T-helper 9 cell (primary cell): ENCODE measurements around the gene RNF40.

Experiments used
- DNase-seq: peaks from one replicate; pipeline ENCODE4 v3.0.0-alpha.2; 2020

RNF40 gene

DNA sequence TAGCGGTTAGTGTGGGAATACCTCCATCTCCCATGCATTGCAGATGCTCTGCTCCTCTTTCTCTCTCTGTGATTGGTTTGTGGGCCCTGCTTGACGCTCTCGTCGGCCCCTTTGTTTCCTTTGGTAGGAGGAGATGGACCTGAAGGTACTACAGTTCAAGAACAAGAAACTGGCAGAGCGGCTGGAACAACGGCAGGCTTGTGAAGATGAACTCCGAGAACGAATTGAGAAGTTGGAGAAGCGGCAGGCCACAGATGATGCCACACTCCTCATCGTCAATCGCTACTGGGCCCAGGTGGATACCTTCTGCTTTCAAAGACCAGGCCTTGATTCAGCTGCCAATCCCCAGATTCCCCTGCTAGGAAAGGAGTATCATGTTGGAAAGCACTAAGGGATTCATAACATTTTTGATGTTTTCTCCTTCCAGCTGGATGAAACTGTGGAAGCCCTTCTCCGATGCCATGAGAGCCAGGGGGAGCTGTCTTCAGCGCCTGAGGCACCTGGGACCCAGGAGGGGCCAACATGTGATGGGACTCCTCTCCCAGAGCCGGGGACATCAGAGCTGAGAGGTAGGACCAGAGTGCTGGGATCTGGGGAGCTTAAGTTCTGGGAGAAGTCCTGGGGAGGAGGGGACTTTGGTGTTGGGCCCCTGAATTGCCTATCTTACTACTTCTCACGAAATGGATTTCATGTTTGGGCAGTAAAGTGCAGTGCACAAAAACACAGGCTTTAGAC lies 1.0 kb downstream of the RNF40 start:
- no peak for DNase-seq

DNA sequence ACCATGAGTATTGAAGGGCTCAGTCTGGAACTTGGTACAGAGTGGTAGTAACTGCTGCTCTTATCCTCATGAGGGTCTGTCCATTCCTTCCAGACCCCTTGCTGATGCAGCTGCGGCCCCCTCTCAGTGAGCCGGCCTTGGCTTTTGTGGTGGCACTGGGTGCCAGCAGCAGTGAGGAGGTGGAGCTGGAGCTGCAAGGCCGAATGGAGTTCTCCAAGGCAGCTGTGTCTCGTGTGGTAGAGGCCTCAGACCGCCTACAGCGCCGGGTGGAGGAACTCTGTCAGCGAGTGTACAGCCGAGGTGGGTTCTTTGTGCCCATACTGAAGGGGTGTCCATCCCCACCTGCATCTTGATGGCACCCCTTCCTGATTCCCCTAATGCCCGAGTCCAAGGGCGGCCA lies 2.0 kb downstream of the RNF40 start:
- no peak for DNase-seq

DNA sequence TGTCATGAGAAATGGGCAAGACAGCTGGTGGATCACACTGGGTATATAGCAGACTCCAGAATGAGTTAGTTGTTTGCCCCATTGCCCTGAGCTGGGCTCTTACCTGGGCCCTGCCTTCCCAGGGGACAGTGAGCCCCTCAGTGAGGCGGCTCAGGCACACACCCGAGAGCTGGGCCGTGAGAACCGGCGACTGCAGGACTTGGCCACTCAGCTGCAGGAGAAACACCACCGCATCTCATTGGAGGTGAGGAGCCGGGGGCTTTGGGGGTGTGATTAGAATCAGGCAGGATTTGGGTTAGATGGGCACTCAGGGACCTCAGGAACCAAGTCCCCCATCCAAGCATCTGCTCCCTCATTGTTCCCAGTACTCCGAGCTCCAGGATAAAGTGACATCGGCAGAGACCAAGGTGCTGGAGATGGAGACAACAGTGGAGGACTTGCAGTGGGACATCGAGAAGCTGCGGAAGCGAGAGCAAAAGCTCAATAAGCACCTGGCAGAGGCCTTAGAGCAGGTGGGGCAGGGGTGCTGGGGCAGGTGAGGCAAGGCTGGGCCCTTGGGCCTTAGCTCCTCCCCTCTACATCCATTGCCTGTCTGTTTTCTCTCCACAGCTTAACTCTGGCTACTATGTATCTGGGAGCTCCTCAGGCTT lies 2.8 kb downstream of the RNF40 start:
- no peak for DNase-seq

DNA sequence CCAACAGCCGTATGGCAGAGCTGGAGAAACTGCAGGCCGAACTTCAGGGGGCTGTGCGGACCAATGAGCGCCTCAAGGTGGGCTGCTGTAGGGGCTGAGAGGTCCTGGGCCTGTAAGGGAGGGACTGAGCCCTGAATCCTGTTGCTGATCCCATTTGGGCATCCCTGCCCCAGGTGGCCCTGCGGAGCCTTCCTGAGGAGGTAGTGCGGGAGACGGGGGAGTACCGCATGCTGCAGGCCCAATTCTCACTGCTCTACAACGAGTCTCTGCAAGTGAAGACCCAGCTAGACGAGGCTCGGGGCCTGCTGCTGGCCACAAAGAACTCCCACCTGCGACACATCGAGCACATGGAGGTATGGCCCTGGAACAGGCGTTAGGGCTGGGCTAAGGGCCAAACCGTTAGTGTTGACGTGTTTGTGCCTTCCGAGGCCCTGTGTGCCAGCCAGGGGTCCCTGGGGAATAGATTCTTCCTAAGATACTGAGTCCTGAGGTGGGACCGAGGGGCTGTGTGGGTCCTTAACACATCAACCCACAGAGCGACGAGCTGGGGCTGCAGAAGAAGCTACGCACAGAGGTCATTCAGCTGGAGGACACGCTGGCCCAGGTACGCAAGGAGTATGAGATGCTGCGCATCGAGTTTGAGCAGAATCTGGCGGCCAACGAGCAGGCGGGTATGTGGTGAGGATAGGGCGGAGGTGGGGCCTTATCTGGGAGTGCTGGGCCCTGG lies 4.2 kb downstream of the RNF40 start:
- no peak for DNase-seq

DNA sequence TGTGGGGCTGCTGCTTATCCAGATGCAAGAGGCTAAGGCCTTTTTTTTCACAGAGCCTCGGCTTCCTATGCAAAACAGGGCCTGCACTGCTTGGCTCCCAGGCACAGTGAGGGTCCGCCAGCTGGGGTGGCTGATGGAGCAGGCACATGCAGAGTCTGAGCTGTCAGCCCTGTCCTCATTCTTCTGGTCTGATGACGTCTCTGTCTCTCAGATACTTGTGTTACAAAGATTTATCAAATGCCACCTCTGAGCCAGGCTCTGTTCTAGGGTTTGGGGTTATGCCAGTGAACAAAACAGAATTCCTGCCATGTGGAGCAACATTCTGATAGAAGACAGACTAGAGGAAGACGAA lies 4.8 kb downstream of the RNF40 start:
- DNase-seq, result no peak

DNA sequence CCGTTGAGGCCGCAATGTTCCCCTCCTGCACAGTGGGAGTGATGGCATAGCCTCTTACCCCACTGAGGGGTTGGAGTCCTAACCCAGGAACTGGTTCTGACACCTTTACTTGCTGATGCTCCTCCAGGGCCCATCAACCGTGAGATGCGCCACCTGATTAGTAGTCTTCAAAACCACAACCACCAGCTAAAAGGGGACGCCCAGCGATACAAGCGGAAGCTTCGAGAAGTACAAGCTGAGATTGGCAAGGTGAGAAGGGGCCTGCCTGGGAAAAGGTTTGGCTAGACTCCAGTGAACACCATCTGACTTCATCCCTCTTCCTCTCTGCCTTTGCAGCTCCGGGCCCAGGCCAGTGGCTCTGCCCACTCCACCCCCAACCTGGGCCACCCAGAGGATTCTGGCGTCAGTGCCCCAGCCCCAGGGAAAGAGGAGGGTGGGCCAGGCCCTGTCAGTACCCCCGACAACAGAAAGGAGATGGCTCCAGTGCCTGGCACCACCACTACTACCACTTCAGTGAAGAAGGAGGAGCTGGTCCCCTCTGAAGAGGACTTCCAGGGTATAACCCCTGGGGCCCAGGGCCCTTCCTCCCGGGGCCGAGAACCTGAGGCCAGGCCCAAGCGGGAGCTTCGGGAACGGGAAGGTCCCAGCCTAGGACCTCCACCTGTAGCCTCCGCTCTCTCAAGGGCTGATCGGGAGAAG lies 5.8 kb downstream of the RNF40 start:
- DNase-seq, result no peak

DNA sequence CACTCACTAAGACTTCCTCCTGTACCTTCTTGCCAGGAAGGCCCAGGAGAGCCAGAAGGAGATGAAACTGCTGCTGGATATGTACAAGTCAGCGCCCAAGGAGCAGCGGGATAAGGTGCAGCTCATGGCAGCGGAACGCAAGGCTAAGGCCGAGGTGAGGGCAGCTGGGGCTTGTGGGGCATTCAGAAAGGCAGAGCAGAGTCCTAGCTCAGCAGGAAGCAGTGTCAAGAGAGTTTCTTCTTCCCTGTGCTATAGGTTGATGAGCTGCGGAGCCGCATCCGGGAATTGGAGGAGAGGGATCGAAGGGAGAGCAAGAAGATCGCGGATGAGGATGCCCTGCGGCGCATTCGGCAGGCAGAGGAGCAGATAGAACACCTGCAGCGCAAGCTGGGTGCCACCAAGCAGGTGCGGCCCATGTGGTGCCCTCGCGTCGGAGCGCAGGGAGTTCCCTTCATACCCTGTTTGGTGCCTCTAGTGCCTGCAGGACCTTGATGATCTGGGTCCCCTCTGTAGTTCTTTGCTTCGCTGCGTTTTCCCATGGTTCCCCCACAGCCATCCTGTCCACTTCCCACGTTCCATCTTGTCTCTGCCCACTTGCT lies 6.6 kb downstream of the RNF40 start:
- no peak for DNase-seq

DNA sequence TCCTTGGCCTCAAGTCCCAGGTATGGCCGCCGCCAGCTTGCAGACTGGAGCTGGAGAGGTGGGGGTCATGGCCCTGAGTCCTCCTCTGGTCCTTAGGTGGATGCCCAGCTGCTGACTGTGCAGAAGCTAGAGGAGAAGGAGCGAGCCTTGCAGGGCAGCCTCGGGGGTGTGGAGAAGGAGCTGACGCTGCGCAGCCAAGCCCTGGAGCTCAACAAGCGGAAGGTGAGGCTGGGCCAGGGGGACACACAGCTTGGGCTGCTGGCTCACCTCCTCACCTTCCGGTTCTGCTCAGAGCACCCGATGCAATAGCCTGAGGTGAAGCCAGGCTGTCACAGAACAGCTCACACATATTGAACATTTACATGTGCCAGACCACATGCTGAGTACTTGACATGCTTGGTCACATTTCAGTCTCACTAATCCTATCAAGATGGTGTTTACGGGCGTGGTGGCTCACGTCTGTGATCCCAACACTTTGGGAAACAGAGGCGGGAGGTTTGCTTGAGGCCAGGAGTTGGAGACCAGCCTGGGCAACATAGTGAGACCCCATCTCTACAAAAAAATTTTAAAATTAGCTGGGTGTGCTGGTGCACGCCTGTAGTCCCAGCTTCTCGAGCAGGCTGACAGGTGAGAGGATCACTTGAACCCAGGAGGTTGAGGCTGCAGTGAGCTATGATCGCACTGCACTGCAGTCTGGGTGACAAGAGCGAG lies 7.4 kb downstream of the RNF40 start:
- DNase-seq, result no peak

DNA sequence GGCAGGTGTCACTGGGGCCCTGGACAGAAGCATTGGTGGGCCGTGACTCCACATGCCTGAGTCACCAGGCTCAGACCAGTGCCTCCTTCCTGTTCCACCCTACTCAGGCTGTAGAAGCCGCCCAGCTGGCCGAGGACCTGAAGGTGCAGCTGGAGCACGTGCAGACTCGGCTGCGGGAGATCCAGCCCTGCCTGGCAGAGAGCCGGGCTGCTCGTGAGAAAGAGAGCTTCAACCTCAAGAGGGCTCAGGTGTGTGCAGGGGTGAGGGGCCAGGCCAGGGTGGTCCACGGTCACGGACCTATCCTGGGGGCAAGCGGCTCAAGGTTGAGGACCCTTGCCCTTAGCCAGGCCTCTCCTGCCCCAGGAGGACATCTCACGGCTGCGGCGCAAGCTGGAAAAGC lies 9.6 kb downstream of the RNF40 start:
- DNase-seq, result no peak

DNA sequence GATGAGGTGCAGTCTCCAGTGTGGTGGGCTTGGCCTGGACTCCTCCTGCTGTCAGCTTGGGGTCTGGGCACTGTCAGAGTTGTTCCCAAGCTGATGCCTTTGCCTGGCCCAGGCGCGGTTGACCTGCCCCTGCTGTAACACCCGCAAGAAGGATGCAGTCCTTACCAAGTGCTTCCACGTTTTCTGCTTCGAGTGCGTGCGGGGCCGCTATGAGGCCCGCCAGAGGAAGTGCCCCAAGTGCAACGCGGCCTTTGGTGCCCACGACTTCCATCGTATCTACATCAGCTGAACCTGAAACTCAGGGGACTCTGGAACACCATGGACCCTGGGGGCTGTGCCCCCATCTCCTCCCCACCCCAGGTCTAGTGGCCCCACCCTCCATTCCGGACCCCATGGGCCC lies 11.7 kb downstream of the RNF40 start:
- DNase-seq, result no peak

DNA sequence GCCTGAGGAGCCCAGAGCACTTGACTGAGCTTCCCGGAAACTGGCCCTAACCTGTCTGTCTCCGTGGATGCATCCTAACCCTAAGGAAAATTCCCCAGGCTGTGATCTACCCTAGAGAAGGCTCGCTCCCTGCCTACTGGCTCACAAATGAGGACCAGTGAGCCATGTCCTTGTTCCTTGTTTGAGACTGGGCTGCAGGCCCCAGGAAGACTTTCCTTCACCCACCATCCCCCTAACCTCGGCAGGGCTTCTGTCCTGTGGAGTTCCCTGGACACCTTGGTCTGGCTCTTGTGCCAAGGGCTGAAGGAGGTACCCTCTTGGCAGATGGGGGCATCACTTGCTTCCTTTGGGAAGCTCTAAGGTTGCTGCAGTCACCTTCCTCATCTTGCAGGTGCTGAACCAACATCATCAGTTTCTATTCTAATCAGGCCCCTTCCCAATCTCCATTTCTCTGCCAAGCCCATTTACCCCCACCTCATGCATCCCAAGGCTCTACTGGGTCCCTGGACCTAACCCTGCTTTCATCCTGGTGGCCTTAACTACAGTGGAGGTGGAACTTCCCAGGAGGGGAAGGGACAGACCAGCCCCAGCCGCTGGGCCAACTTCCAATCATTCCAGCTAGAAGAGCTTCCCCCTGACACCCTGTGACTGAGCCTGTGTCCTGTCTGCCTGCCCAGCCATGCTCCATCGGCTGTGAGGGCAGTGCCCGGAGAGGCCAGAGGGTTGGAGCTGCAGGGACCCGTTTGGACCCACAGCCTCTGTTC lies 12.4 kb downstream of the RNF40 start:
- no peak for DNase-seq

DNA sequence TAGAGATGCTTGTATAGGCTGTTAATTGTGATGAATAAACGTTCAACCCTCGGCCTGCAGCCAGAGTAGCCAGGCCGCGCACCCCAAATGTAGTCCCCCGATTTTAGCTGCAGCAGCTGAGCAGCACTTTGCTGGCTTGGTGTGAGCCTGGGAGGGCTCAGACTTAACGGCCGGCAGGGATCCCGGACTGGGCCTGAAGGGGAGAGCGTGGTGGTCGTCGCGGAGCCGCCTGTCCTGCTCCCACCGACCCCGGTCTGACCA lies 12.9 kb downstream of the RNF40 start:
- no peak for DNase-seq

DNA sequence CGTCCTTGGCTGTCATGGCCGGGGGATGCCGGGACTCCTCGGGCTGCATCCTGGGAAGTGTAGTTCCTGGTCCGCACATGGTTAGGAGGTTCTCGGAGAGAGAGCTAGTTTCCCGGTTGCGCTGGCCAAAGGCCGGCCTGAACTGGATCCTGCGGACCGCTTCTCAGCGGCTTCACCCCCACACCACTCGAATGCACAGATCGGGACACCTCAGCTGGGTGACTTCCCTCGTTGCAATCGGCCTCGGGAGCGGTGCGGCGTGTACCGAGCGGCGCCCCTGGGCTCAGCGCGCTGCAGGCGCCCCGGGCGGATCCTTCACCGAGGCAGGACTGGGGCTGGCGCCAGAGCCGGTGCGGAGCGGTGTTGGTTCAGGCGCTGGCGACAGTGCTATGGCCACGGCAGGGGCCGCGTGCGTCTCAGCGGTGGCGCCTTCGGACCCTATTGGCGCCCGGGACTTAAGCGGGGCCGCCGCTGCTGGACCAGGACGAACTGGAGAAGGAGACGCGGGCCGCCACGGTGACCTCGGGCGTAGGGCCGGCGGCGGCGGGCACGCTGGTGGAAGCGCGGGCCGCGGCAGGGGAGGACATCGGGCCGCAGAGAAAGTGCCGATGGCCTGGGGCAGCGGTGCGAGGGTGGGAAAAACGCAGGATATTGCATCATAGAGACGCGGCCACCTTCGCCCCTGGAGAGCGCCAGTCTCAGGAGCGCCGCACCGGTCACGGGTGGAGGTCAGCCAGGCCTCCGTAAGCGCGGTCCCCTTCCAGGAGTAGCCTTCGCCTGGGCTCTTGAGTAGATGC lies 13.5 kb downstream of the RNF40 start:
- peak; percentile 31 for DNase-seq

DNA sequence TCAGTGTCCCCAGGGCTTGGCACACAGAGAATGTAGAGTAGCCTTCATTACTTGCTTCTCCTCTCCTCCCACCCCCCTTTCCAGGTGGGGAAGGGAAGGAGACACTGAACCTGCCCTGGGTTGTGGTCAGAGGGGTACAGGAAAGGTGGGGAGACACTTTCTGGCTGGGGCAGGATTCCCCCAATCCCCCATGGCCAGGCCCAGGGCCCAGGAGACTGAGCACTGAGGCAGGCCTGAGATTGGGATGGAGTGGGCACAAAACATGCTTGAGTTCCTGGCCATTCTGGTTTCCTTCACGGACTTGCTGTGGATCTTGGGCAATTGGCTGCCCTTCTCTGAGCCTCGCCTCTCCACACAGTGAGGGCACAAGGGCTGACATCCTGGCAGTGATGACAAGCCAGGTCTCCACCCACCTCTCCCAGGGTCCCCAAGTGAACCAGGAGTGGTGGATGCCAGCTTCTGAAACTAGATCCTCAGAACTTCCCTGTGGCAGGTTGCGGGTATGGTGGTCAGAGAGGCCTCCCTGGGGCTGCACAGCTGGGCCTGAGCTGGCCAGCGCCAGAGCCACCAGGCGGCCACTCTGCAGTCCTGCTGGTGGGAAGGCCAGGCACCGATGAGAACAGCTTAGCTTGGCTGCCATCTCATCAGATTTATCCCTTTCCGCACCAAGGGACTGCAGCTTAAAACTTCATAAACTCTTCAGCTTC lies 15.6 kb downstream of the RNF40 start:
- DNase-seq, result no peak

DNA sequence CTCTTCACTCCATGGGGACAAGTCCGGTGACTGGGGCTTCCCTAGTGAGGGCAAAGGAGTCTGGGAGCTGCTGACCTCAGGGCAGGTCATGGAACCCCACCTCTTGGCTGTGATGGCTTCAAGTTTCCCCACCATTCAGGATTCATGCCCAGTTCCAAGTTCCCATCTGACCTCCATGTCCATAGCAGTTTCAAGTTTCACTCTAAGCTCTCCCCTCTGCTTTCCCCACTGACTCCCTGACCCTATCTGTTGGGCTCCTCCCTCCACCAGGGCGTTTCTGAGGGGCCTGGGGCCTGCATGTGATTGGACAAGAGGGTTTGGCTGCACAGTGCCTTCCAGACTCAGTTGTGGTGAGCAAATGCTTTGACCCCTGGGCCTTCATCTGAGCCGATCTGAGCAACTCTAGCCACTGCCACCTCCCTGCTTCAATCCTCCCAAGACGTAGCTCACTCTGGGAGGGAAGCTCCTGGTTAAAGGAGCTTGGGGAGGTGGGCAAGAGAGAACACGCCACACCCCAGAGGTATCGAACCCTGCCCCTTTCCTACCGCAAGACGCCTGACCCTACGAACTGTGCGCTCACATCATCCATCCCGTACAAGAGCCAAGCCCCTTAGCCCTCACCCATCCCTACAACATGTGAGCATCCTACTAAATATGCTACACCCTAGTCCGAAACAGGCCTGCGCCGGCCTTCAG lies 16.6 kb downstream of the RNF40 start:
- DNase-seq, result no peak

DNA sequence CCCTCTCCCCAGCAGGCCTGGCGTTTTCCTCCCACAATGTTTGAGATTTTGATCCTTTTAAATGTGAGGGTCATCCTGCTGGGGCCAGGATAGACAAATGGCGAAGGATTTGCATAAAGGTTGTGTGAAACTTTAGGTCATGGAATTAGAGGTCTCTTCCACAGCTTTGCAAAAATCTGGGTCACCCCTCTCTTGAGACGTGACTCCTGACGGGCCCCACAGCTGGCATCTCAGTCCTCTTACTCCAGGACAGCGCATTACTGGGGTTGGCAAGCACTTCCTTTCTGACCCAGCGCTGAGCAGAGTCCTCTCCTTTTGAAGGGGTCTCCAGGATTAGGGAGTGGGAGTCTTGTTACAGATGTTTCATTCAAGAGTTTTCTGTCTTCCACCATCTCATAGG lies 17.5 kb downstream of the RNF40 start:
- no peak for DNase-seq

DNA sequence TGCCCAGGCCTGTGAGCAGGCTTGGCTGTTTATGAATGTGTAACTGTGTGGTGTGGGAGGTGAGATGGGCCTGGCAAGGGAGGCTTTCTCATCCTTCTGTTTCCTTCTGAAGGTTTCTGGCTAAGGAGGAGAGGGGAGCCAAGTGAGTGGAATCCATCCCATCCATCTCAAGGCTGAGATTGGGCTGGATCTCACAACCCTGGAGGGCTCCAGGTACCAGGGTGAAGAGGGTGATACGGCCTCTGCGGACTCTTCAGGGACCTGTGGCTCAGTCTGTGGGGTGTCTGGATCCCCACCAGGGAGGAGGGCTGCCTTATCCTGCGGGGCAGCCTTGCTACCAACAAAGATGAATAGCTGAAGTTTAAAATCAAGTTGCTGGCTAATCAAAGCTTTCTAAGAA lies 17.9 kb downstream of the RNF40 start:
- no peak for DNase-seq

DNA sequence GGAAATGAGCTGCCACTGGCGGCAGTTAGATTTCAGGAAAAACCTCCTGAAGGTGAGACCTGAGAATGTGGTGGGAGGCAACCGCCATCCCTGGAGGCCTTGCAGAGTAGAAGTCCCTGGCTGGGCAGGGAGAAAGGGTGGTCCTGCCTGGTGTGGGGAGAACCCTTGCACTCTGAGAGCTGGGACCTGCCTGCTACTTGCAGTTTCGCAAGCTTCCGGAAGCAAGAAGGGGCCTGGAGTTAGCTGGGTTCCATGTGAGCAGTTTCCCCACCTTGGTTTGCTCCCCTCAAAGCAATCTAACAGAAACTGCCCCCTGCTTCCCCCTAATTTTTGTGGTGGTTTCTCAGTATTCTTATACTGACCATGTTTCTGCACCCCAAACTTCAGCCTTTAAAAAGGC lies 18.4 kb downstream of the RNF40 start:
- no peak for DNase-seq

DNA sequence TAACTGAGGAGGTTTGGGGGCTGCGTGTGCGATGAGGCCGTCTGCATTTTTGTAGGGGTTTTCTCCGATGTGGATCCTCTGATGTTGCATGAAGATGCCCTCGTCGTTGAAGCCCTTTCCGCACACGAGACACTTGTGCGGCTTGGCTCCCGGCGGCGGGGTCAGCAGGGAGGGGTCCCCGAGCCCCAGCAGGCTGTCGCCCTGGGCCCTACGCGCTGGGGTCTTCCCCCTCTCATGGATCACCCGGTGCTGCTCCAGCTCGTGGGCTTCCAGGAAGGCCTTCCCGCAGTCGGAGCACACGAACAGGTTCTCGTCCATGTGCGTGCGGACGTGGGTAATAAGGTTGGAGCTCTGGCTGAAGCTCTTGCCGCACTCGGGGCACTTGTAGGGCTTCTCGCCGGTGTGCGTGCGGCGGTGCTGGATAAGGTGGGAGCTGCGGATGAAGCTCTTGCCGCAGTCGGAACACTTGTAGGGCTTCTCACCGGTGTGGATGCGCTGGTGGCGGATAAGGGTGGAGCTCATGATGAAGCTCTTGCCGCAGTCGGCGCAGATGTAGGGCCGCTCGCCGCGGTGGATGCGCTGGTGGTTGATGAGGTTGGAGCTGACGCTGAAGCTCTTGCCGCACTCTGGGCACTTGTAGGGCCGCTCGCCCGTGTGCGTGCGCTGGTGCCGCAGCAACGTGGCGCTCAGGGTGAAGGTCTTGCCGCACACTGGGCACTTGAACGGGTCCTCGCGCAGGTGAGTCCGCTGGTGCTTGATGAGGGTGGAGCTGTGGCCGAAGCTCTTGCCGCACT lies 20.6 kb downstream of the RNF40 start:
- no peak for DNase-seq
